ENCODE data around the gene CIAO2B.

CIAO2B gene

DNA sequence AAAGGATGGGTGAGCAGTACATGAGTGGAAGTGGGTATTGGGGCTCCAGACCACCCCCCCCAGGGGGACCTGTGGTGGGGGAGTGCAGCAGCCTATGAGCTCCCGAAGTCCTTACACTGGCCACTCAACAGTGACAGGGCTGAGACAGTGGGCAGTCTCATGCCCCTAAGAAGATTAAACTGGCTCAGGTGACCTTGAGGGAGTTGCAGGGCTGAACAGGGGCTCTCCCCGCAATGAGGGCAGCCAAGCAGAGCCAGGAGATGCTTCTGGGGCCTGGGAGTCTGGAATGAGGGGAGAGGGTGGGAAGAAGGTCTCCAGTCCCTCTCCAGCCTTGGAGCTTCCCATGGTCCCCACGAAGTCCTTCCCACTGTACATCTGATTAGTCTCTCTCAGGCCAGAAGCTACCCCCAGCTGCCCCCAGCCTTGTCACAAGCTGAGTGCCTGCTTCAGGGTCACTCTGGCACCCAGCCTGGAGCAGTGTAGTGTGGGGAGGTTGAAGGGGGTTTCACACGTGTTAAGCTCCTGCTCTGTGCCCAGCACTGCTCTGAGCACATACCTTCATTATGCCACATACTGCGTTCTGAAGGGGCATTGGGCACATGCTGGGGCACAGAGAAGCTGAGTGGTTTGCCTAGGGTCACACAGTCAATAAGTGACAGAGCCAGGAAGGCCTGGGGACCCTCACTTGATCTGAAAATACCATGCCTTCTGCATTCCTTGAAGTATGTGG is 14.5 kb downstream of the CIAO2B start:
- no peak for DNase-seq

DNA sequence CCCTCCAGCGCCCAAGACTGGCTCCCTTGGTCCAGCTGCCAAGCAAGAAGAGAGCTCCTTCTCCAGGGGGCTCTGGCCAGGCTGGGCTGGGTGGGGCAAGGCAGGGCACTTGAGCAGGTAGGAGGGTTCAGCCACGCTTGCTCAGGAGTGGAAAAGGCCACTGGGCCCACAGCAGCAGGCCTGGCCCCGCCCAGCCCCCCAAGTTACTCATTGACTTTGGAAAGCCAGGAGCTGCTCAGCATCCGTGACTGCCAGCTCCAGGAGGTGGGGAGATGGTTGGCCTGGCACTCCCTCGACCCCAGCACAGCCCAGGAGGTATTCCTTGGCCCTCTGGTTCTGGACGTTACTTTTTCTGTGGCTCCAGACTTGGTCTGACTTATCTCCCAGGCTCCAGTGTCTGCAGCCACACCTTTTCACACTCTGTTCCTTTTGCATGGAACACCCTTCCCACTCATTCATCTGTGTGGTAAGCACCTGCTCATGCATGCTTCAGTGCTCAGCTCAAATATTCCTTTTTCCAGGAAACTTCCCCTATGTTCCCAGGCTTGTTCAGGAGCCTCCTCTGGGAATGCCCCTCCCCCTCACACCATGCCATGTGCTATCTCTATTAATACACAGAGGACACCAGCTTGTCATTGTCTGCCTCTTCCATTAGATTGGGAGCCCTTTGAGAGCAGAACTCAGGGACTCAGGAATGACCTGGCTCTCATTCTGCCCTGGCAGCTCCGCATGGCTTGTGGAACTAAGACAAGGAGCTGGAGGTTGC is 15.2 kb downstream of the CIAO2B start, which contains the start of gene CDH16:
TSS of gene CDH16 (minus strand) at position 83 of the 766 bp plus-strand sequence. CDS start 820 bp downstream, outside the sequence.
- no peak for DNase-seq

DNA sequence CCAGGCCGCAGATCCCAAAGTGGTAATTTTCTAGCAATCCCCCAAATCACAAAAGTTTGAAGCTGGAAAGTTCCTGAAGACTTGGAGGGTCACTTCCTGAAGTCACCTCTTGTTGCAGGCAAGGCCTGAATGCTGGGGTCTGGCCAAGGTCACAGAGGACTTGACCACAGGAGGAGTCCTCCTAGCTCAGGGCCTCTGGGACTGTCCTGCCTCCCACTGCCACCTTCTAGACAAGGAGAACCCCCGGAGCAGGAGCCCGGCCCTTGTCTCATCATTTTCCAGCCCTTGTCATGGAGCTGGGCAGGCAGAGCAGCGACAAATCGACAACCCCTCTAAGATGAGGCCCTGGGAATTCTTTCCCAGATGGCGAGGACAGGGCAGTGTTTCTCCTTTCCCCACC is 15.8 kb downstream of the CIAO2B start:
- DNase-seq: no peak

DNA sequence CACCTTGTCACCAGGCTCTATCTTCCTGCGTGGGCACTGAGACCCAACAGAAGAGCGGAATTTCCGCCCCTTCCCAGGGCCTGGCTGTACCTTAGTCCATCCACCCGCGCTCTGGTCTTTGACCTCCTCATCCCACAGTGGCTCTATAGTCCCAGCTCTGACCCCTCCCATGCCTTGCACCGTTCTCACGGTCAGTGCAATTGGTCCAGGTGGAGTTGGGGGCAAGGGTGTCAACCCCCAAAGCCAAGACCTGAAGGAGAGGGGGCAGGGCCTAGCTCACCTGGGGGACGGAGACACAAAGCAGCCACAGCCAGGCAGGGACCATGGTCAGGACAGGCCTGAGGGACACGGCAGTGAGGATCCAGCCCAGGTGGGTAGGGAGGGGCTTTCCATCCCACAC is 16.5 kb downstream of the CIAO2B start:
- DNase-seq: no peak

DNA sequence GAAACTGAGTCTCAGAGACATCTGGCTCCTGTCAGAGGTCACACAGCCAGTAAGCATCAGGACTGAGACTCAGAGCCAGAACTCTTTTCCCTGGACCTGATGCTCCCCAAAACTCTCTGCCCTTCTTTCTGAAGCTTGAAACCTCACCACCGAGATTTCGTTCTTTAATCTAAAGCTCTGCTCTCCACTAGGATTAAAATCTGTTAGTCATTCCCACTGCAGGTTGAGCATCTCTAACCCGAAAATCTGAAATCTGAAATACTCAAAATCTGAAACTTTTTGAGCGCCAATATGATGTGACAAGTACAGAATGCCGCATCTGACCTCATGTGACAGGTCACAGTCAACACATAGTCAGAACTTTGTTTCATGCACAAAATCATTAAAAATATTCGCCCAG is 17.7 kb downstream of the CIAO2B start:
- DNase-seq: no peak

DNA sequence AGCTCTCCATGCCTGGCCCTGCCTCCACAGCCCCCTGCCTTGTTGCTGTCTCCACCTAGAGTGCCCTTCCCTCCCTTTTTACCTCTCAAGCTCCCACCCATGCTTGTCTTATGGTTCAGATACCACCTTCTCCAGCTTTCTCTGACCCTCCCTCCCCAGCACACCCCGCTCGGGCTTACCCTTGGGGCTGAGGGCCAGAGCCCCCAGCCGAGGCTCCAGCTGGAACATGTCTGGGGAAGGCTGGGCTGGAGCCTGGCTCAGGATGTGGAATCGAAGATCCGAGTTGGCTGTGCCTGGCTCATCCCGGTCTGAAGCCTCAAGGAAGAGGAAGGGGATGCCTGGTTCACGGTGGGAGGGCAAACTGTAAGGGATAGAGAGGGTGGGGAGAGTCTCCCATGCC is 19.2 kb downstream of the CIAO2B start:
- no peak for DNase-seq

DNA sequence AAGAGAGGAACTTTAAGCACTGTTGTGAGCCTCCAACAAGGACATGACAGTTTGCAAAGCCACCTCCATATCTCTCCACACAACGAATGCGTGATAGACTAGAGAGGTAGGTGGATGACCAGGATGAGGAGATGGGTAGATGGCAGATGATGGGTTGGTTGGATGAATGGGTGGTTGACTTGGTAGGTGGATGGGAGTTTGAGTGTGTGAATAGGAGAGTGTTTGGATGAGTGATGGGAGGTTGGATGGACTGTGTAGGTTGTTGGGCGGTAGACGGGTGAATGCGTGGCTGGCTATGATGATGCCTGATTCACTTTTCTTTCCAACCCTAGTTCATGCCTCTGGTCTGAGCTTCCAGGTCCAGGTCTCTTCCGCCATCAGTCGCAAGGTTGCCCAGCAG is 19.7 kb downstream of the CIAO2B start:
- no peak for DNase-seq

DNA sequence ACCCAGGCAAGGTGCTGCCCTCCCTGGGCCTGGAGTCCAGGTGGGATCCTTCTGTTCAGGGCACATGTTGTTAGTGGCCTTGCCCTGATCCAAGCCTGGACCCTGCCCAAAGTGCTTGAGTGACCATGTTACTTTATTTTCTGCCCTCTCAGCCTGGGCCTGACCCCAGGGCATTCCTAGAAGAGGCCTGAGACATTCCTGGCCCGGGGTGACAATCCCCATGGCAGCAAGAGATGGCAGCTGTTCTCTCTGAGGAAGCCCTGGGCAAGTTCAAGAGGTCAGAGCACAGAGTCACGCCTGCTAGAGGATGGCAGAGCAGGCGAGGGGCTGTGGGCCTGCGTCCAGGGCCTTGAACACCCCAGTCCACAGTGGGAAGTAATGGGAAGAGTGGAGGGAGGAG is 20.5 kb downstream of the CIAO2B start:
- DNase-seq: no peak

DNA sequence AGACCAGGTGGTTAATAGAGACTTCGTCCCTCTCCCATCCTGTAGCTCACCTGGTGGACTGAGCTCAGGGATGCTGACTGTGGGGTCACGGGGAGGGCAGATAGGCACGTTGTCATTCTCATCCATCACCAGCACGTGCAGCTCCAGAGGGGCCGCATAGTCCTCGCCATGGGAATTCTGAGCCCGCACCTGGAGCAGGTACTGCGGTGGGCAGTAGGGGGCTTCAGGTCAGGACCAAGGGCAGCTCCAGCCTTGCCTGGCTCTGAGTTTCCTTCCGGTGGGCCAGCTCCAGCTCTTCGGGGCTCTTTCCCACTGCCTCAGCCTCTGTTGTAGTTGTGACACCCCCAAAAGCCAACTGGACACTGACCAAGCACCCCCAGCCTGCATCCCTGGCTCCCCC is 21.1 kb downstream of the CIAO2B start:
- no peak for DNase-seq

DNA sequence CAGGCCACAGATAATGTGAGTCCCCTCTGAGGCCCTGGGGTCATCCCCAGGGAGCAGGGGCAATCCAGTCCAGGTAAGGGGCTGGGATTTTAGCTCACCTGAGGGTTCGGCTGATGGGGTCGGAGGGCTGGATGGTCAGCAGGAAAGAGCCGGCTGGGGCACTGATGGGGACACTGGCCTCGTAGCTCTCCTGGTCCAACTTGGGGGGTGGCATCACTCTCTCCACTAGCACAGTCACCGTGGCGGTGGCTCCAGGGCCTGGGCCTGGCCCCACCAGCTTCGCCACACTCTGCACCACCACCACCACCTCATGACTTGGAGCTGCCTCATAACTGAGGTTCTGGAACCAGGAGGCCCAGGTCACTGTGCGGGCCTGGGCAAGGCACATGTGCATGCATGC is 22.4 kb downstream of the CIAO2B start:
- DNase-seq: no peak

DNA sequence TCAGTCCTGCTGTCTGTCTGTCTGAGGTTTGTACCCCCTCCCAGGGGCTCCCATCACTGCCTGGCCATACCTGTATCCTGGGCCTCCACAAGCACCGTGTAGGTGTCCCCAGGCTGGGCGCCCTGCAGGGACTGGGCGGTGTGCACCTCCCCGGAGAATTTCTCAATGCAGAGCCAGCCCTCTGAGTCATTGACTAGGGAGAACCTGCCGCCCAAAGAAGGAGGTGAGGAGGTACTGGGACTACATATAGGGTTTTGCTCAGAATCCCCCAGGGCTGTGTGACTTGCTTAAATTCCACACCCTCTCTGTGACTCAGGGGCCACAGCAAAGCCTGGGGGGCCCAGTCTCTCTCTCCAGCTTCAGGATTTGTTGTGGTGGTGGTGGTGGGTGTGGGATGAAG is 23.1 kb downstream of the CIAO2B start:
- no peak for DNase-seq

DNA sequence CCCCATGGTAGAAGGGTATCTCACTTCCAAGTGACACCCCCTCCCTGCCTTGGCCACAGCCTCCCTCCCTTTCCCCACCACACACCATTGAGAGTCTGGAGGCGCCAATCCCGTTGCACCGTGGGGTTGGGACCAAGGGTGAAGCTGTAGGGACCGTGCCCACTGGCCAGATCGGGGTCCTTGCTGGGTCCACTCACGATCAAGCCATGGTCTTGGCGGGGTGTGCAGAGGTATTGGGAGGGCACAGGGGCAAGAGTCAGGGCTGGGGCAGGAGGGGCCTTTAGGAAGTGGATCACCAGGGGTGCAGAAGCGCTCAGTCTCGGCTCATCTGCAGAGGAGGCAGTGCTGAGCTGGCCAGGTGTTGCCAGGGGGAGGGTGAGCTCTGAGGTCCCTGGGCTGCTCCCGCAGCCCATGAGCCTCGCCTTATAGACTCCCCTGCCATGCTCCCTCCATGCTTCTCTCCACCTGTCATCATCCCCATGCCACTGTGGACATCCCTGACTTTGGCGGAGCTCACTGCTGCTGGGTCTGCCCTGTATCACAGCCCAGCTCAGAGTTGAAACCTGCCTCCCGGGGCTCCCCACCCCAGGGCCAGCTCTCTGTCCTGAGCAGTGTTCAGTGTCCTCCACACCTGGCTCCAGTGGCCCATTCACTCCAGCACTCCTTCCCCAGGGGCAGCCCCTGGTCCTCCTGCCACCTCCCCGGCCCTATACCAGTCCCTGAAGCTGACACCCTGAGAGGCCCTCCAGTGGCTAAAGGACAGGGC is 23.8 kb downstream of the CIAO2B start:
- no peak for DNase-seq

DNA sequence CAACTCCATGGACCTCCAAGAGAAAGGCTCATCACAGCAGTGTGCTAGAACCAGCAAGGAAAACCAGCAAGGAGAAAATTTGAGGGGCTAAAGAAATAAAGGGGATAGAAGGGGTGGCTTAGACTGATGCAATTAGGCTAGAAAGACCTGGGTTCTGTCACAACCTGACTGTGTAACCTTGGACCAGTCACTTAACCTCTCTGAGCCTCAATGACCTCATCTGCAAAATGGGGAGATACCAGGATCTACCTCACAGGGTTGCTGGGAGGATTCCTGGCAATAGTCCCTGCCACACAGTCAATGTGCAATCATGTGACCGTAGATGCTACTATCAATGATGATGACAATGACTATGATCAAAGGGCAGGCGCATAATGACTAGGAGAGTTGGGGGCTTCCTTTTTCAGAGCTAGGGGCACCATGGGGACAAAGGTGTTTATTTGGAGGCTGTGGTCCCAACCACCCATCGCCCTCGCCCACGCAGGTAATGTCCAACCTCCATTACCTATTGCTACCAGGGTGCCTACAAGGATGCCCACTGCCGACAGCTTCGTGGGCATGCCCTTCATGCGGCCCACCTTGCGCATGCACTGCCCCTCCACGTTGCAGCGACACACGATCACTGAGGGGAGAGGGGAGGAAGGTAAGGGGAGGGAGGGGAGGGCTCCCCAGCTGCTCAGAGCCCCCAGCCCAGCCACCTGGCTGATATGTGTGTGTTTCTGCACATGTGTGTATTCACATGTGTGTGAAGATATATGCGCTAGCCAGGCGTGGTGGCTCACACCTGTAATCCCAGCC is 25.2 kb downstream of the CIAO2B start:
- DNase-seq: no peak

DNA sequence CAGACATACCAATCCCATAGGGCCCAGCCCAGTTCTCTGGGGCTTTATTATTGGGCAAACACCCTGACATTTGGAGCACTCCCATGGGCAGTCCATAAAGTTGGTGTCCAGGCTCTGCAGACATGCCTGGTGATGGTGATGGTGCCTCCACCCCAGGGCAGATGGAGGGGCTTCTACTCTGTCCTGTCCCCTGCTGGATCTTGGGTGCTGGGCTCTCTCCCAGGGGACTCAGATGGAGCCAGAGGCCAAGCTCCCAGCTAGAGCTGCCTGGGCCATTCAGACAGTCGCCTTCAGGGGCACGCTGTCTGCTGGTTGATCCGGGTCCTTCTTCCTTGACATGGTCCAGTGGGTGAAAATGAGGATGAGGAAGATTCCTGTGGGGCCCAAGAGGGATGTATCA is 26.1 kb downstream of the CIAO2B start:
- DNase-seq: no peak

DNA sequence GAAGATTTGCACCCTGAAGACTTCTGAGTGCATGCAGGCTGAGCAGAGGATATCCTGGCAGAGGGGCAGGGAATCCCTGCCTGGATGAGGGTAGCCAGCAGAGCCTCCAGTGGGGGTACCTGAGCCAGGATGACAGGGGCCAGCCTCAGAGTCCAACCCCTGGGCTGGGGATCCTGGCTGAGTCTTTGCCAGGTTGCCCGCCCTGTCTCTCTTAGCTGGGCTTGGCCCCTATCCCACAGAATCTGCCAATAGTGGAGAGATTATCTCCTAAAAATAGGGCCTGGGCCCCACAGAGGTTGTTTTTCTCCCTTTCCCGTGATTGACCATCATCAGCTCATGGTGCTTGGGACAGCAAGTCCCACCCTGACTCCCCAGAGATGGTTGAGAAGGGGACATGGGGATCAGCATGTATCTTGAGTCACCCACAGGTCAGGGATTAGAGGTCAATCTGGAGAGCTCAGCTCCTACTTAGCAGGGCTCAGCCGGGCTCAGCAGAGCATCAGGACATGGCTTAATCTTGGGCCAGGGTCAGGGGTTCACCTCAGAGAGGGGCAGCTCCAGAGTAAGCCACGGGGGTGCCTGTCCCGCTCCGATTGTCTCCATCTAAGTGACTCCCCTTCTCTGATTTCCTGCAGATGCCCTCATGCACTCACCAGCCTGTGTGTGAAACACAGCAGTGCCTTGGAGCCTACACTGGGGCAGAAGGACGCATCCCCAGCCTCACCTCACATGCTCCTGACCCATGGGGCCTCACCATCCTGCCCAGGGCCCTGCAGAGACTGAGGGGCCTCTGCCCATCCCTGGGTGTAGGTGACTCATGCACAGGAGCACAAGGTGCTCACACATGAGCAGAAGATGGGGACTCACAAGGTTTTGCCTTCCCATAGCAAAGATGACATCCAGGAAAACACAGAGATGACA is 27.0 kb downstream of the CIAO2B start:
- DNase-seq: no peak

DNA sequence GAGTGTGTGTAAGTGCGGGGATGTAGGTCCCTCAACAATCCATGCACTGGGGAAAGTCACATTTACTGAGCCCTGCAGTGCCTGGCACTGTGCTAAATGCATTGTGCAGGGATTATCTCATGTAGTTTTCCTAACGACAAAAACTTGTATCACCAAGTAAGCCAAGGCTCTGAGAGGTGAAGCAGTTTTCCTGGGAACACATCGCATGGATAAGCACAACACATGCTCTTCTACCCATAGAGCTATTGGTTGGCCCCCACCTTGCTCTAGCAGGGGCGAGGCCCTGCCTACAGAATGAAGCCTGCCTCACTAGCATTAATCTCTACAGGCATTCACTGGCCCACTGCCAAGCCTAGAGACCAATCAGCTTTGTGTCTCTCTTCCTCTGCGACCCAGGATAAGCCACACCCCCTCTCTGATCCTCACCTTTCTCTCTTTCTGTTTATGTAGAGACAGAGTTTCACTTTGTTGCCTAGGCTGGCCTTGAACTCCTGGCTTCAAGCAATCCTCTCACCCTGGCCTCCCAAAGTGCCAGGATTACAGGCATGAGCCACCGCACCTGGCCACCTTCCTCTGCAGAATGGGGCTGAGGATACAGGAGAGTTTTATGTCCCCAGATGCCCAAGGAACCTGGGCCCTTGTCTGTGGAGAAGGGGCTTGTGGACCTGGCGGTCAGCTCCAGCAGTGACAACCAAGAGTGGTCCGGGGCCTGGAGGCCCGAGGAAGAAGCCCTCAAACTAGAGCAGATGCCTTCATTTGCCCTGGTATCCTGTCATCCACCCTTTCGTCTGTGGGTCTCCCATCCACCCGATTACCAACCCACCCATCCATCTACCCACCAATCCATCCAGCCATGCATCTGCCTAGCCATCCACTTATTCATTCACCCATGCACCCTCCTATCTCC is 28.3 kb downstream of the CIAO2B start:
- peak in 1 of 2 experiments; percentile 7 for DNase-seq

DNA sequence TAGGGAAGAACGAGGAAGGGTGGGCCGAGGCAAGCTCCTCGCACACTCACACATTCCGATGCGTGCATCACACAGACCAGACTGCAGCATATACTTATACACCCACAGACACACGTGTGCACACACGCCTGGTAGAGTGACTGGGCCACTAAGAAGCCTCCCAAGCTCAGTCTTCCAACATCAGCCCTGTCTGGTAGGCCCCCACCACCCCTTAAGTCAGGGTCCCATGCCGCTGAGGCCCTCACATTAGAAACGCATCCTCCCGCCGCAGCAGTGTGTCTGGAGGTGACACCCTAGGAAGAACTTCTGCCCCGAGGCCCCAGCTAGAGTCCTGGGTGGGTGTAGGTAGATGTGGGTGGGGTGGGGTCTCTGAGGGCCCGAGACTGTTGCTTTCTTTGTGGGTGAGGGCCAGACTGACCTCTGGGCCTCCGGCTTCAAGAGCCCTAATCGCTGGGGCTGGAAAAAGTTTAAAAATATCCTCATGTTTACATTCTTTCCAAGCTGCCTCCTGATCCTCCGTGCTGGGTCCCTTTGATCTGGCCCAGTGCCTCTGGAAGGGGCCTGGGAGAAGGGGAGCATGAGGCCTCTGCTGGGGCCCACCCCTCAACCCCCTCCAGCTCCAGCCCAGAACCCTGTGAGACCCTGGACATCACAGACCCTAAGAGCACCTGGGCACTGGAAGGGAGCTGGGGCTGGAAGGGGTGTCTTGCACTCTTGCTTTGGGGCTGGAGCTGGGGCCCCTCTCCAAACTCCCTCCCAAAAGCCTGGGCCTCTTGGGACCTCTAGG is 29.2 kb downstream of the CIAO2B start:
- no peak for DNase-seq

DNA sequence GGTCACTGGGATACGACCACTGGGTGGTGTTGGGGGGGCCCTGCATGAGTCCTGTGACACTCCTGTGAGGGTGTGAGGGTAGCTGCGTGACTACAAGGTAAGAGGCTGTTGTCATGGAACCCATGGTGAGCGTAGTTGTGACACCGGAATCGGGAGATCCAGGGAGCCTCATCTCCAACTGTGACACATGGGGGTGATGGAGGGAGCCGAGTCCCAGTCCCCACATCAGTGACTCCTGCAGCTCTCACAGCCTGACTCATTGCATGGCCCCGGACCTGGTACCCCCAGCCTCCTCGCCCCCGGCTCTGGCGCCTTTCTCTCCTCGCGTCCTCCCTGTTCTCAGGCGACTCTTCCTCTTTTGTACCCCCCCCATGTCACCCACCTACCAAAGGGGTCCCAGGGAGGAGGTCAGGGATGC is 29.8 kb downstream of the CIAO2B start:
- DNase-seq: no peak

DNA sequence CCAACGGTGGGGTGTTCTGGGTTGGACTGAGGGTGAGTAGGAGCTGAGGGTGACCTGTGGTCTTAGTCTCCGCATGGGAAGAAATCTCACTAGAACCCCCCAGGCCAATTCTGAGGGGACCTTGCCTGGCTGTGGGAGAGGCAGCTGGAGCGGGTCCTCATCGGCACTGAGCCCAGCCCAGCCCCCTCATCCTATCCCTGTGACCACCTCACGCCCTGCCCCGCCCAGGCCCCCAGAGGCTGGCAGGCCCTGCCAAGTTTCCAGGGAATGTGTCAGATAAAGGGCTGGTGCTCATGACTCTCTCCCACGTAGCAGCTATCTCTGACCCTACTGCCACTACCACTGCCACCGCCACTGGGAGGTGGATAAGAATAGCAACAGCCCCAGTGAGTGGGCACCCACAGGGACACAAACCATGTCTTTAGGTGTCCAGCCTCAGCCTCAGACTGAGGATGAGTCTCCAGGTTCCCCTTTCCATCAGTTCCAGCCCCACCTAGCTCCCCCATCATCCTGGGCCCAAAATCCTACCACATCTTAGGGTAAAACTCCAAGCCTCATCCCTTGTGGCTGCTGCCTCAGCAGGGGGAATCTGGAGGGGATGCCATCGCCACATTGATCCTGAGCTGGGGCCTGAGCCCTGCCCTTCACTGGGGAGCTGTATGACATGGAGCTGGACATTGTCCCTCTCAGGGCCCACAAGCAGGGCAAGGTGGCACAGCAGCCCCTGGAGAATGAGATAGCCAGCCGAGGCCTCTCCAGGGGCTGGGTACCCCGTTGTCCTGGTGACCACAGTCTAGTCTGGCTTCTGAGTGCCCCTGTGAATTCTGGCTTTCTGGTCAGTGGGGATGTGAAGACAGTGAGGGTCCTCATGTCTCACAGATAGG is 30.4 kb downstream of the CIAO2B start:
- no peak for DNase-seq

Data from NCI-H2081 (cell line).